Measurements from ENCODE around the gene DSCAM.
A peak's percentile ranks its signal among the peaks of the same experiment; 100 is the strongest.

Gene DSCAM

DNA sequence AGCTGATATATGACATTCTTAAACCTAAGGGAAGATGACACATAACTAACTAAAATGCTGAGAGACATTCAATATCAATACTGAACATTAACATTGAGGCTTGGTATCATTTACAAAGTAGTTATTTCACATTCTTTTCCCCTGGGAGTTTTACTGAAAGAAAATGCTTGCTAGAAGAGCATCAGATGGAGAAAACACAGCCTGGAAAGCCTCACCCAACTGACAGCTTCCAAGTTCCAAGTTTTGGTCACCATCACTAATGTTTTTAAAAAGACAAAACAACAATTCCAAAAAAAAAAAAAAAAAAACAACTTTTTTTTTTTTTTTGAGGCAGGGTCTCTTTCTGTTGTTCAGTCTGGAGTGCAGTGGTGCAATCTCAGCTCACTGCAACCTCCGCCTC is 80.6 kb downstream of the DSCAM start:
- no peak for DNase-seq

DNA sequence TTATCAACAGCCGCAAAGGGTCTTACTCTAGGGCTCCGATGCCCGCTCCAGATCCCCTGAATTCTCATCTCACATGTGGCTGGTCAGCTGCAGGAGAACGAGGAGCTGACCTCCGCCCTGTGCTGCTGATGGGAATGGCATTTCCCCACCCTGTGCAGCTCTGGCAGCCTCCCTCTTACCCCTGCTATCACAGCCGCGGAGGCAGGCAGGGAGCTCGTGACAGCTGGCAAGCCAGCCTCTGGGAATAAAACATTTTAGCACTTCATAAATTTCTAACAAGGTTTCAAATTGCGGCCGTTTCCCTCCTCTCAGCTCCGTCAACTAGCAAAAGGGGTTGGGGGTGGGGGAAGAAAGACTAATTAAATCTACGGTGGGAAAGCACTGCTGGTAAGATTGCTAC is 81.1 kb downstream of the DSCAM start:
- DNase-seq = no peak

DNA sequence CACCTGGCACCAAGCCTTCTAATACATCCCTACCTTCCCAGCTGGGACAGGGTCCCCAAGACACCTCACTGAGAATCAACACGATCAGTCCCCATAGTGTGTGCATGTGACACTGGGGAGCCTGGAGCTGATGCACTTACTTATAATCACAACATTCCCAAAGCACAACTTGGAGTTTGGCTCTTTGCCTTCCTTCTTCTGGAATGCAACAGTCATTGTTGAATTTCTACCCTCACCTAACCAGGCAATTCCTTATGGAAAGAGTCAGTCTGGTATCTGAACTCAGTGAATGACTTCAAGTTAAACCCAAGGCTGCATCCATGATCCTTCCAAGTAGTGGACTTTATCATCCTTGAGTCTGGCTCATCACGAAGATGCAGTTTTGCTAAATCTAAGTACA is 86.1 kb downstream of the DSCAM start:
- no peak for DNase-seq

DNA sequence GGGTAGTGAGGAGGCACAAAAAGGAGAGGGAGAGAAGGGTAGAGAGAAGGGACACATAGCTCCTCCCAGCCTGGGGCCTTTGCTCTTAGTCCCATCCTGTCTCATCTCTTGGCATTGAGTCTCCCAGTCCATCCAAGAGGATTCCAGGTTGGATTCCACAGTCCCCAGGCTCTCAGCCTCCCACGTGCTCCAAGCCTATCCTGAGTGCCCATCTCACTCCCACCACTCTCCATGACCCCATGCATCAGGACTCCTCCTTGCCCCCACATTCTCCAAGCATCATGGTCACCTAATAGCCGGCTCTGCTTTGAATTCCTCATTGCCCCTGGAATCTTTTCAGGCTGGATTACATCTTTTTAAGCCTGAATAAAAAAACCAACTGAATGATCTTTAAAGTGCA is 87.9 kb downstream of the DSCAM start:
- no peak for DNase-seq

DNA sequence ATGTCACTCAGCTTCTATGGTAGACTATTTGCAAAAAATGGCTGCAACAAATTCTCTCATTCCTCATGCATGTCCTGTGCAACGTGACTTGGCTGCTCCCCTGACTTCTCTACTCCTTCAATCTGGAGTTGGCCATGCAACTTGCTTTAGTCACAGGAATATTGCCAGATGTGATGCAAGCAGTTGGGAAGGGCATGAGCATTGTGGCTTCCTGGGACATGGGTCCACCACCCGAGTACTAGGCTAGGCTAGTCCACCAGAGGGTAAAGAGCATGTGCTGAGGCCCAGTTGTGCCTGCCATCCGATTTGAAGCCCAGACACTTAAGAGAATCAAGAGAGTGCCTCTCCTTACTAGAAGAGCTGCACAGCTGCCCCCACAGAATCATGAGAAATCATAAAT is 89.6 kb downstream of the DSCAM start:
- DNase-seq = no peak

DNA sequence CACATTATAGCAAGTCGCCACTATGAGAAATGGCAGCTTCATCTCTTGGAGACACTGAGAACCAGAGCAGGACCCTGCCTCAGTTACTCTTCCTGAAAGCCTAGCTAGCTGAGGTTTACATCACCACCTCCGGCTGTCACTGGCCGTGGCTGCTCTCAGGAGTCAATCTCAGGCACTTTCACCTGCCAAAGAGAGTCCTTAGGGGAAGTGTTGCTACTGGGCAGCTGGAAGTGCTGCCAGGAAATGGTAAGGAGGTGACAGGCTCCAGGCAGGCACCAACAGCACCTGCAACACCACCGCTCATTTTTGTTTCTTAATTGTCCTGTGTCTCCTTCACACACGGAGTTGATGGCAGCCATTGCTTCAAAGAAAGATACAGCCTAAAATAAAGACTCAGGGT is 92.5 kb downstream of the DSCAM start:
- peak; percentile 23 for DNase-seq

DNA sequence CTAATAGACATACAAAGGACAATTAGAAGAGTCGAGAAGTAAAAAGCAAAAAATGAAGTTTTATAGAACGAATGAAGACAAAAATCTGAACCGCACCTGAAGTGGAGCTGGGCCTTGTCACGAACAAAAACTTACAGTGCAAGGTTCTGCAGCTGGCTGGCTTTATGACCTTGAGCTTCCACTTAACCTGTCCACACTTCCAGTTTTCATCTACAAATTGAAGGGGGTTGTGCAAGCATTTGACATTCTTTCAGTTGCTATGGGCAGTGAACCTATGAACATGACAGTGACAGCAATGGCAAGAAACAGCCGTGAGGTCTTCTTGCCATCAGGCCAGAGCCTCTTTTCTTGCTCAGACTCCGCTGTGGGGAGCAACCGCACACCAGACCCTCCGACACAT is 93.2 kb downstream of the DSCAM start:
- DNase-seq = no peak

DNA sequence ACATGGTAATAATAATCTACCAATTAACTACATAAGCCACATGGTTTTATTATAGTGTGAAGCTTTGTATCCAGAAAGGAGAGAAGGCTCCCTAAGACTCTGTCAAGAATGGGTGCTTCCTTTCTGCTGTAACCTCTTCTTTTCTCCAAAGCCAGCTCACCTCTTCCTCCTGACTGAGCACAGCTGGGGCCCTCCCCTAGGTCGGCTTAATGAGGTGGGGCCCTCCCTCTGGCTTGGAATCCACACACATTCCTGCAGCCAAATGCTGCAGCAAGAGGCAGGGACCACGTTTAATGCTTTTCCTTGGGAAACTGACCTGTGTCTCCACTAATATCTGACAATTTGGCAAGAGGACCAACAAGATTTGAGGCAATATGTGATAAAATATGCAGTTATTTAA is 94.8 kb downstream of the DSCAM start:
- DNase-seq = no peak

DNA sequence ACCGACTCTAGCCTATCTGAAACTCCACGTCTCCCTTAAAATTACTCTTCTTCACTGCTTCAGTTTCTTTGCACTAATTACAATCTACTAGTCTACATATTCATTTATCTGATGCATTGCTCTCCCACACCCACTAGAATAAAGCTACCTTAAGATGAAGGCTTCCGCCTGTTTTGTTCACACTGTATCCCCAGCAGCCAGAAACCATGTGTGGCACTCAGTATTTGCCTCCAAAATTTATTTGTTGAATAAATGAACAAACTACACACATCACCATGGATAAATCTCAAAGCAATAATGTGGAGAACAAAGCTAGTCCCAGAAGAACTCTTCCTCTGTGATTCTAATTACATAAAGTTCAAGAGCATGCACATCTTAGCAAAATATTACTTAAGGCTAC is 95.7 kb downstream of the DSCAM start:
- no peak for DNase-seq

DNA sequence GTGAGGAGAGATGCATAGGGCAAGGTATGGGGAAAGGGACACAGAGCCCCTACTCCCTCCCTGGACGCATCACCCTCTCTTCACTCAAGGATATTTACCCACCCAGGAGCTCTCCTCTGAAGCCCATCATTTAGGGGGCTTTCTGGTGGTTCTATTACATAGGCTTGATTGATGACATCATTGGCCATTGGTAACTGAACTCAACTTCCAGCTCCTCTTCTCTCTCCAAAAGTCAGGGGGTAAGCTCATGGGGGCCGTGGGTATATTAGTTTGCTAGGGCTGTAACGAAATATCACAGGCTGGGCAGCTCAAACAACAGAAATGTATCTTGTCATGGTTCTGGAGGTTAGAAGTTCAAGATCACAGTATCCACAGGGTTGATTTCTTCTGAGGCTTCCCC is 110.8 kb downstream of the DSCAM start:
- DNase-seq = no peak

DNA sequence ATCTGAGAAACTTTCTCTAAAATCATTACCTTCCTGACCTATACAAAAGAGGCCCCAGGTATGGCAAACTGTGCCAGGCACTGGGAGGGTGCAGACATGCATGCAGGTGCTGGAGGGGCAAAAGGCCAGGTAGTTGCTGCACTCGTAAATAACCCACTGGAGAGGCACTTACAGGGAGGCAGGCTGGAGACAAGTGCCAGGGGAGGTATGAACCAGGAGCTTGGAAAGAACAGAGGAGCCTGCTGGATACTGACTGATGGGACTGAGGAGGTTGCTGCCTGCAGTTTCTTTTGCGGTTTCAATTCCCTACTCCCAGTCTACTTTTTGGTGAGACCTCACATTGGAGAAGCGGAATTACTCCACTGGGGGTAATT is 113.9 kb downstream of the DSCAM start:
- peak; percentile 87 for DNase-seq

DNA sequence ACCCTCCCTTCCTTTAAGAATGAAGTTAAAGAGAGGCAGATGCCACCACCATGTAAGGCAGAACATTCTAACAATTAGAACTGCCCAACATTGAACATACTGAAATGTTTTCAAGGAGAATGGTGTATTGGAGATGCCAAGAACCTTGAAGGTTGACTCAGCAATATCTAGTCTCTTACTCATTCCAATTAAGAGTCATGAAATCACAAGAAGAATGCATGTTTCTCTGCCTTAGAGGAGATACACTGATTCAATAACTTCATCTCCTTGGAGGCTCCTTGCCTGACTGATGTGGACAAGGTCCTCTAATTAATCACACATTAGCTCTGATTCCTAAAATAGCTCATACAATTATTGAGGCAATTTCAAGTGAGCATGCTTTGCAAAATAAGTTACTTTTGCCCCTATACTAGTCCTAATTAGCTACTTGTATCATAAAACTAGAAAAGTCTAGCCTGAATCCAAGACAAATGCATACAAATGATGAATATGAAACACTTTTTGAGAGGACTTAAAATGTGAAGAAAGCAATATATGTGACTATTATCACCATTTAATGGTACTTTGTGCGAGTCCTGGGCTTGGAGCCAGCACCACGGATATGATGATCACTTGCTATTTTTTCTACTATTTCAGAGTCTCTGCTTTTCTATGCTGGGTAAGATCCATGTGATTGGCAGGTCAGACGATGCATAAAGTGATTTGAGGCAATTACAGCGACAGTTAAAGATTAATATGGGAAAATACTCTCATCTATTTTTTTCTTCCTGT is 114.5 kb downstream of the DSCAM start:
- no peak for DNase-seq

DNA sequence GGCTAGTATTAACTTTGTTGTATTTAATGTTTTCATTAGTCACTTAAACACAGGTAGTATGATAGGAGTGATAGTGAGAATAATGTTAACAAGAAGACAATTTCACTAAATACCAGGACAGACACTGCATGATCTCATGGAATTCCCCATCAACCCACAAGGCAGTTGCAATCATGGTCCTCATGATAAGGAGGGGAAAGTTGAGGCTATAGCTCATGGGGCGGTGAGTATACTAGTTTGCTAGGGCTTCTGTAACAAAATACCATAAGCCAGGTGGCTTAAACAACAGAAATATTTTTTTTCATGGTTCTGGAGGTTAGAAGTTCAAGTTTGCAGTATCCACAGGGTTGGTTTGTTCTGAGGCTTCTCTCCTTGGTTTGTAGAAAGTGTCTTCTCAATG is 115.8 kb downstream of the DSCAM start:
- DNase-seq = no peak

DNA sequence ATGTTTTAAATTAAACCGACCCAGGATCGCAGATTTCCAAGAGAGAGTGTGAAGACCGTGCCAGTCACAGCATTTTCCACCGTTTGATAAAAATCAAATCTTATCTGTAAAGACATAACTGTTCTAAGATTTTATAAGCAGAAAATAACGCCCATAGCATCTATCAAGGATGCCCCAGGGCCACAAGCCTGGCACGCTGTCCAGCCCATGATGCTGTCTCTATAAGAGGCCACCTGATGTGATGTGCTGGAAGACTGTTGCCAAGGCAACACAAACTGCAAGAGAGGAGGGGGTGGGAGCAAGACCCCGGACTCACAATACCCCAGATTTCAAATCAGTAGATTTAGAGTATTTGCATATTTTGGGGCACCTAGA is 116.5 kb downstream of the DSCAM start:
- no peak for DNase-seq

DNA sequence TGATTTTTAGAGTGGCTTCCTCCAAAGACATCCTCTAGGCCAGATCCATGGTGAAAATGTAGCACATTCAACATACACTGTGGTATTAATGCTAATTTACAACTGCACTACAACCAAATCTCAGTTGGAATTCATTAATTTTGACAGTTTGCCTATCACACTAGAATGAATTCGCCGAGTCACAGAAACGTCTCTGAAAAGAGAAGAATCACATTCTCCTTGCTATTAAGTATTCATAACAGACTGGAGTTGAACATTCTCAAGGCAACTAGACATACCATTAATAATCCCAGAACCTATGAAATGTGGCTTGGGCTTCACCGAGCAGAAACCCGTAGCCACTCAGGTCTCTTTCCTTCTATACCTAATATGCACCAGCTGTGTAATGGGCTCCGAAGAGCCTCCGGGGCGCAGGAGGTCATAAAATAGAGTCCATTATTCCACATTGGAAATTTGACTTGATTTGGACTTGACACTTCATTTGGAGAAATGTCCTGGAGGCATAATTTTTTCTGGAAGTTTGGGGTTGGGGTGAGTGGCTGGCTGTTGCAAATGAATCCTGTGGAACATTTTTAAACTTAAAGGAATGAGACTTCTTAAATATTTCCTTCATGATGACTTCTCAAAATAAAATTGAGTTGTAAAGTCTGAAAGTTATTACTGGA is 117.1 kb downstream of the DSCAM start:
- no peak for DNase-seq

DNA sequence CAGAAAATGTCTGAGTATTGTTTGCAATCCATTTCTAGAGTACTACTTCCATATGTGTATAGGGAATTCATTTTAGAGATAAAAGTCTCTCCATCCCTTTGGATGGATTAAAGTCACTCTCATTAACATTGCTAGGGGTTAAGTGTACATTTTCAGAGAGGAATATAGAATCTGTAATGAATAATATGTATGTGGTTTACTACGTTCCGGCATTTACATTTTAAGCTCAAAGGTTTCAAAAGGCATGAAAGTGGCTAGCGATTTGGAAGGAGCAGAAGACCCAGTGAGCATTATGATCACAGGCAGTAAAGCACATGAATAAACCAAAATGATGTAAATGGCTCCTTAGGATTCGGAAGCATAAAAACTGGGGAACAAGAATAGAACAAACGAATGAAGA is 123.0 kb downstream of the DSCAM start:
- no peak for DNase-seq

DNA sequence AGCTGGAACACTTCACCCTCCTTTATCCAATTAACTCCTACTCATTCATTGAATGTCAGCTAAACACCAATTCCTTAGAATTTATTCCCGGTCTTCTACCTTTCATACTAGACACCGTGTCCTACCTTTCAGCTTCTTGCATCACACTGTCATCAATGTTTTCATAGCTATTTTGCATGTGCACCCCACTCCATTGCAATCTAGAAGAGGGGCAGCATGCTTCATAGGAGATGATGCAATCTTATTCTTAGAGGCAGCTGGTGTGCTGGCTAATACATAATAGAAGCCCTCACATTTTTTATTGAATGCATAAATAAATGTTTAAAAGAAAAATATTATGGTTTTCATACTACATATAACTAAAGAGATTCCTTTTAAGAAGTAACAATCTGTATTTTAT is 123.6 kb downstream of the DSCAM start:
- no peak for DNase-seq

DNA sequence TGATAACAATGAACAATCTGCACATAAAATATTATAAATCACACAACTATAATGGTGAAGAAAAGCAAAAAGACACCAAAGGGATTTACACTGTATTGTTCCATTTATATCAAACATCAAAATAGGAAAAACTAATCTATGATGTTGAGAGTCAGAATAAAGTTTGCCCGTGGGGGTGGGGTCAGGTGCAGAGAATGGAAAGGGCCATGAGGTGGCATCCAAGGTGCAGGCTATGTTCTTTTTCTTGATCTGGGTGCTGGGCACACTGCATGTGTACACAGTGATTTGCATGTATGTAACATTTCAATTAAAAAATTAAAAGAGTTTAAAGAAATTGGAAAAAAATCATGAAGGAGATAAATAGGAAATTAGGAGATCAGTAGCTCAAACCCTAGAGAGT is 127.3 kb downstream of the DSCAM start:
- no peak for DNase-seq

DNA sequence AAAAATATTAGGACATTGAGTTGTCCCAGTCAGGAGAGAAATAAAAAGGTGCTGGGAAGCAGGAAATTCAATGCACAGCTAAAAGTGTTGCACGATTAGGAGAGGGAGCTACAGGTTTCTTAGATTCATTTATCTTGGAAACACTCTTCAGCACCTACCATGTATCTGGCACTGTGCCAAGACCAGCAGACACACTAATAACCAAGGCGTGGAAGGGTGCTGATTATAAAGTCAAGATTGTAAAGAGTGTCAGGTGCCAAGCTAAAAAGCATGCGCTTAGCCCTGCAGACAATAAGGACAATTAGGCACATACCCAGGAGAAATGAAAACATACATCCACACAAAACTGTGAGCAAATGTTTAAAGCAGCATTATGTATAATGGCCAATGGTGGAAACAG is 129.9 kb downstream of the DSCAM start:
- peak; percentile 3 for DNase-seq

DNA sequence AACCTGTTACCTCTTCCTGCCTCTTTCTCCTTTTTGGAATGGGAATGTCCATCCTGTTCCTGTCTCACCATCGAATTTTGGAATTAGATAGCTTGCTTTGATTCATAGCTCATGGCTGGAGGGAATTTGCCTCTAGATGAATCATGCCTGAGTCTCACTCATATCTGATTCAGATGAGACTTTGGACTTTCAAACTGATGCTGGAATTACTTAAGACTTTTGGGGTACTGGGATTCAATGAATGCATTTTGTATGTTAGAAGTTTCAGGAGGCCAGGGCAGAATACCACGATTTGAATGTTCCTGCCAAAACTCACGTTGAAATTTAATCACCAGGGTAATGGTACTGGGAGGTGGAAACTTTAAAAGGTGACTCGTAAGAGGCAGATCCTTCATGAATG is 132.4 kb downstream of the DSCAM start:
- no peak for DNase-seq

DNA sequence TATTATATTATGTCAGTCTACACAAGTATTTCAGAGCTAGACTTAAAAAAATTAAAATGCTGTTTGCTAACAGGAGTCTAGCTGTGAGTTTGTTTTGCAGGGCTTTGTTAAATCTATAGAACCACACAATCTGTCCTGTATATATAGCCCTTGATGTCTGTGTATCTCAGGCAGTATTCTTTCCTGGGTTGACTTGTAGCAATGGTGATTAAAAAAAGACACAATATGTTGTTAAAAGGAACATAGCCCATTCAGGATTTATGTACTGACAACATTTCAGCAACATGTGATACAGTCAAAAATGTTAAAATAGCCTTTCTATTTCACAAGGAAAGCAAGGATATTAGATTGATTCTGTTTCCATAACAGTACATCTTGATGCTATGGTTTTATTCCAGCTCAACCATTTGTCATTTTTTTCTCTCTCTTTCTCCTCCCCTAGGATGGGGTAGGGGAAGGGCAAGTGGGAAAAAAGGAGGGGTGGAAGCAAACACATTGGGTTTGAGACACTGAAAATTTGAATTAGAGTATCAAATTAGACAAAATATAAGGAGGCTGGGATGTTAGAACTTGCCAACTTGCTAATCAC is 139.2 kb downstream of the DSCAM start:
- no peak for DNase-seq

DNA sequence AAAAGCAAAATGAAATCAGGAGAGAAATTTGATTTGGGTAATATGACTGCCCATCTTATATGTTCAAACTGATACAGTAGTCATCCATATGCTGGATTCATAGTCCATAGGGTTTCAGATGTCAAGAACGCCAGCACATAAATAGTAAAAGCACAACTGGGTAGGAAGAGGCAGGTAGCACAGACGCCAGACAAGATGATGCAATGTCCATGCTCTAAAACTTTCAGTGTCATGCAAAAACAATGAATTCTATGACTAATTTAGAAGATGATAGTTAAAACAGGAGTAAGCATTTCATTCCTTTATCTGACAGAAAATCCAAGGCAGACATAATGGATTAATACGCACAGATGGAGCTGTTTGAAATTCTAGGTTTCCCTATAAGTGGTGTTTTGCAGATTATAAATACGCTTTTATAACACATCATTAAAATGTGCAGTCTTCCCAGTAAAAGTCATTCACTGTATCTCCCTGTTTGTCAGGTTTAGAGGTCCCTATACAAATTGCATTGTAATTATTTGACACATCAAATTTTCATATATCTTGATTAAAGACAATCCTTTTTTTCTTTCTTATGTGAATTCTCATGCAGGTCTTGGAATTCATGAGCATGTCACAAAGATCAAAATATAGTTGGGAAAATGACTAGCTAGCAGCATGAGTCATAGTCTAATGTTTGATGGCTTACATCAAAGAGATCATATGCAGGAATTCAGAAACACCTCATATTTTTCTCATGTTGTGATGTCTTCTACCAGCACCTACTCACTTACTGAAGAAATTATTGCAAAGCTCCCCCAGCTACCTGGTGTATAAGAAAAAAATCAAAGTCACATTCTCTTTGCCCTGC is 139.9 kb downstream of the DSCAM start:
- DNase-seq = no peak

DNA sequence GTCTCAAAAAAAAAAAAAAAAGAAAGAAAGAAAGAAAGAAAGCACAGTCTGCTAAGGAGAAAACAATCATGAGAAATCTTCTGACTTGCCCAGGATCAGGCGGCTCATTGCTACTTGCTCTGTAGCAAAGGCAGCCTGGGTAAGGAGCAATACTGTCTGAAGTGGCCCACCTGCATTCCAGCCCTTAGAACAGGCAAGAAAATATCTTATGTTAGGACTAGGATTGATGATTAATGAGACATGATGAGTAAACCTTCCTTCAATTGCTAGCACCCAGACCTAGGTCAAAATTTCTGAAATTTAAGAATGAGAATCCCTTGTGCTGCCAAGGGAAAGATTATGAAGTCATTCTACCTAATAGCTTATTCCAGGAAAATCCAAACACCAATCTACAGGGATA is 140.8 kb downstream of the DSCAM start:
- no peak for DNase-seq

DNA sequence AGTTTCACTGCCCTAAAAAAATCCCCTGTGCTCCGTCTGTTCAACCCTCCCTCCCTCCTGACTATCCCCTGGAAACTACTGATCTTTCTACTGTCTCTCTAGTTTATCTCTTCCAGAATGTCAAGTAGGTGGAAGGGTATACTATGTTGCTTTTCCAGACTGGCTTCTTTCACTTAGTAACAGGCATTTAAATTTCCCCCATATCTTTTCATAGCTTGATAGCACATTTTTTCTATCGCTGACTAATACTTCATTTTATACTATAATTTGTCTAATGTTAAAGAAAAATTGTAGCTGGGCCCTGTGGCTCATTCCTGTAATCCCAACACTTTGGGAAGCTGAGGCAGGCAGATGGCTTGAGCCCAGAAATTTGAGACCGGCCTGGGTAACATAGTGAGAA is 142.8 kb downstream of the DSCAM start:
- DNase-seq = no peak
